GM19193 (cell line): ENCODE measurements around the gene JOSD1.

Experiments
- POLR2A ChIP-seq: IDR thresholded peaks from 4 replicates; pipeline ENCODE4 v1.6.1; 2011; ENCODE audit not compliant: insufficient read depth, insufficient read length; ENCODE audit errors: extremely low read depth

JOSD1 gene

GRCh38 chr22:38652859-38653258, 47.9 kb downstream of the JOSD1 start:
- TF ChIP-seq POLR2A, result no peak

- TF ChIP-seq POLR2A, result no peak
These were observed 50.8 kb downstream of the JOSD1 start for GRCh38 chr22:38649841-38650522.

GRCh38 chr22:38645430-38645829, 55.3 kb downstream of the JOSD1 start:
- no peak for TF ChIP-seq POLR2A

- no peak for TF ChIP-seq POLR2A
These were observed 59.2 kb downstream of the JOSD1 start for GRCh38 chr22:38641476-38642040.

- TF ChIP-seq POLR2A, result no peak
These were observed 62.0 kb downstream of the JOSD1 start for GRCh38 chr22:38638728-38639127.

GRCh38 chr22:38638216-38638615, 62.5 kb downstream of the JOSD1 start:
- no peak for TF ChIP-seq POLR2A
